Measurements from ENCODE around the gene PLEKHG5. TPM values are rescaled to one million over a fixed set of nuclear protein-coding genes. Genes with fewer than 3 reads are reported as not detected.
"Not testable (repeated sequence)": the region's sequence is repeated elsewhere in the genome, so short reads cannot be mapped to it uniquely, and the experiment has no call there.

Gene PLEKHG5
- total RNA-seq, 6 donors from 2014 or later = 5.0 to 31.4 (median 12.6) TPM

GRCh38 chr1:6435129-6435528 is 56.3 kb downstream of the PLEKHG5 start:
- ATAC-seq (ENCODE audit: low FRiP score in 2 of 2) = no peak
- peaks cover 0 to 4% (median 3%) of the 10 kb centered on the region in 4 donors for H3K4me1 ChIP-seq

GRCh38 chr1:6434186-6434585 is 57.3 kb downstream of the PLEKHG5 start:
- H3K27me3 ChIP-seq = peaks cover 0 to 2% (median 0%) of the 10 kb centered on the region in 4 donors
- H3K9me3 ChIP-seq = no peaks in the 10 kb centered on the region
- ATAC-seq (ENCODE audit: low FRiP score in 2 of 2) = no peak
- TF ChIP-seq CTCF (IDR thresholded peaks at IDR 0.05) (no peak), POLR2AphosphoS5 (IDR thresholded peaks at IDR 0.05) (no peak), EP300 (IDR thresholded peaks at IDR 0.05) (no peak), POLR2A (IDR thresholded peaks at IDR 0.05) (no peak)
- H3K27ac ChIP-seq = no peak overlapping the region
- no peaks in the 10 kb centered on the region for H3K4me1 ChIP-seq
- no peak overlapping the region for H3K4me3 ChIP-seq
- DNase-seq = no peak
- no peaks in the 10 kb centered on the region for H3K36me3 ChIP-seq
- WGBS, 2 donors = 56 to 80% methylated on average over 5 of the region's 5 CpGs

More at GRCh38 chr1:6435129-6435528, 56.3 kb downstream of the PLEKHG5 start:
- H3K36me3 ChIP-seq = no peaks in the 10 kb centered on the region
- TF ChIP-seq POLR2AphosphoS5 (IDR thresholded peaks at IDR 0.05) = no peak
- TF ChIP-seq EP300 (IDR thresholded peaks at IDR 0.05) = no peak
- TF ChIP-seq POLR2A (IDR thresholded peaks at IDR 0.05) = no peak
- TF ChIP-seq CTCF (IDR thresholded peaks at IDR 0.05) = no peak
- H3K27me3 ChIP-seq = peaks cover 0 to 4% (median 1%) of the 10 kb centered on the region in 4 donors
- WGBS, 2 donors = 90% methylated on average over 6 to 15 of the region's 15 CpGs
- H3K27ac ChIP-seq = no peak overlapping the region
- DNase-seq = no peak
- no peaks in the 10 kb centered on the region for H3K9me3 ChIP-seq
- no peak overlapping the region for H3K4me3 ChIP-seq

GRCh38 chr1:6431645-6432579 is 59.6 kb downstream of the PLEKHG5 start:
- not testable (repeated sequence) for H3K36me3 ChIP-seq; H3K27me3 ChIP-seq; H3K4me3 ChIP-seq; DNase-seq; H3K4me1 ChIP-seq; H3K9me3 ChIP-seq; ATAC-seq (ENCODE audit: low FRiP score in 2 of 2); H3K27ac ChIP-seq
- 69 to 77% methylated on average over 7 to 12 of the region's 13 CpGs for WGBS, 2 donors

GRCh38 chr1:6429660-6430411 is 61.6 kb downstream of the PLEKHG5 start:
- not testable (repeated sequence) for ATAC-seq (ENCODE audit: low FRiP score in 2 of 2); H3K27ac ChIP-seq; H3K4me1 ChIP-seq; DNase-seq; H3K9me3 ChIP-seq; H3K4me3 ChIP-seq; H3K36me3 ChIP-seq
- H3K27me3 ChIP-seq = peaks cover 0 to 19% (median 10%) of the 10 kb centered on the region in 4 donors
- 17 to 30% methylated on average over 8 to 17 of the region's 19 CpGs for WGBS, 2 donors

GRCh38 chr1:6428453-6428852 is 63.0 kb downstream of the PLEKHG5 start:
- WGBS, 2 donors = 81 to 89% methylated on average over 3 to 4 of the region's 6 CpGs
- H3K27ac ChIP-seq; H3K4me3 ChIP-seq; H3K9me3 ChIP-seq; DNase-seq; H3K36me3 ChIP-seq; ATAC-seq (ENCODE audit: low FRiP score in 2 of 2): not testable (repeated sequence)
- Histone ChIP-seq H3K27me3 (peaks cover 0 to 32% (median 21%) of the 10 kb centered on the region in 4 donors), H3K4me1 (peaks cover 16 to 22% (median 18%) of the 10 kb centered on the region in 4 donors)
